Stimulated activated CD4-positive, alpha-beta T cell treated with anti-CD3 and anti-CD28 coated beads, Interleukin-12 subunit alpha, Interleukin-12 subunit beta, amount 100 ng/mL, for 24 hours (primary cell): Measurements from ENCODE around the gene KLHL33.

Source experiments
- DNase-seq, 2 experiments: peaks; one replicate each; pipeline ENCODE4 v3.0.0-alpha.2; 2020; ENCODE audit warnings: low read depth in 2 of 2

Gene KLHL33

GRCh38 chr14:20416223-20416622 is 19.7 kb downstream of the KLHL33 start:
- DNase-seq, result no peak

GRCh38 chr14:20415782-20416206 is 20.2 kb downstream of the KLHL33 start:
- peak in 1 of 2 experiments; percentile 6 for DNase-seq

- DNase-seq, result no peak
Observed at GRCh38 chr14:20413744-20414082, 22.3 kb downstream of the KLHL33 start.

- DNase-seq, result peak; percentile 61 to 80
Observed at GRCh38 chr14:20412876-20413743, 22.9 kb downstream of the KLHL33 start, which contains the start of gene TEP1. TEP1 (minus strand) TSS chr14:20413501; CDS start chr14:20408439, 5,062 bp downstream.

- DNase-seq, result no peak
Observed at GRCh38 chr14:20412411-20412810, 23.6 kb downstream of the KLHL33 start.

GRCh38 chr14:20409226-20409625 is 26.7 kb downstream of the KLHL33 start:
- no peak for DNase-seq

- DNase-seq, result no peak
Observed at GRCh38 chr14:20403521-20403920, 32.4 kb downstream of the KLHL33 start.

GRCh38 chr14:20400965-20401593 is 34.9 kb downstream of the KLHL33 start:
- no peak for DNase-seq

- no peak for DNase-seq
Observed at GRCh38 chr14:20400589-20400964, 35.4 kb downstream of the KLHL33 start.

GRCh38 chr14:20397511-20397910 is 38.5 kb downstream of the KLHL33 start:
- DNase-seq, result no peak

GRCh38 chr14:20391505-20391904 is 44.5 kb downstream of the KLHL33 start:
- DNase-seq, result no peak

GRCh38 chr14:20388159-20388558 is 47.8 kb downstream of the KLHL33 start:
- DNase-seq, result no peak

GRCh38 chr14:20387576-20387975 is 48.4 kb downstream of the KLHL33 start:
- DNase-seq, result no peak

GRCh38 chr14:20386276-20386855 is 49.6 kb downstream of the KLHL33 start:
- DNase-seq, result no peak

- no peak for DNase-seq
Observed at GRCh38 chr14:20384886-20385285, 51.1 kb downstream of the KLHL33 start.

- DNase-seq, result no peak
Observed at GRCh38 chr14:20384321-20384720, 51.6 kb downstream of the KLHL33 start.

- no peak for DNase-seq
Observed at GRCh38 chr14:20383636-20384035, 52.3 kb downstream of the KLHL33 start.

GRCh38 chr14:20383032-20383431 is 52.9 kb downstream of the KLHL33 start:
- DNase-seq, result no peak

GRCh38 chr14:20382526-20382925 is 53.4 kb downstream of the KLHL33 start:
- DNase-seq, result no peak

- no peak for DNase-seq
Observed at GRCh38 chr14:20381341-20381740, 54.6 kb downstream of the KLHL33 start.

GRCh38 chr14:20380681-20381080 is 55.3 kb downstream of the KLHL33 start:
- DNase-seq, result no peak

GRCh38 chr14:20379743-20380142 is 56.2 kb downstream of the KLHL33 start:
- DNase-seq, result no peak

- no peak for DNase-seq
Observed at GRCh38 chr14:20377171-20377570, 58.8 kb downstream of the KLHL33 start.
